GM12878 (cell line): ENCODE results near the gene ANKRD30A.

ENCODE experiments used
- ATF7 ChIP-seq: fragments of 450-650 bp; IDR thresholded peaks from 2 replicates; pipeline ENCODE4 v1.6.1; 2016; ENCODE audit warnings: low read depth, mild to moderate bottlenecking
- CREM ChIP-seq: IDR thresholded peaks from 2 replicates; pipeline ENCODE4 v1.6.1; 2014; ENCODE audit warnings: antibody characterized with exemption, low read depth
- EZH2 ChIP-seq: IDR thresholded peaks from 2 replicates; pipeline ENCODE4 v1.6.1; 2012; ENCODE audit warnings: low read depth, mild to moderate bottlenecking, control low read depth, inconsistent platforms, low read length, borderline replicate concordance; ENCODE audit not compliant: control insufficient read depth
- JUND ChIP-seq: IDR thresholded peaks from 2 replicates; pipeline ENCODE4 v1.6.1; 2012; ENCODE audit warnings: low read depth, mild to moderate bottlenecking, low read length, improper control_type of control experiment, moderate library complexity
- RAD21 ChIP-seq: IDR thresholded peaks from 2 replicates; pipeline ENCODE4 v1.6.1; 2011; ENCODE audit warnings: mild to moderate bottlenecking, low read depth, low read length, moderate library complexity; ENCODE audit not compliant: insufficient read depth
- SREBF2 ChIP-seq: IDR thresholded peaks from 2 replicates; pipeline ENCODE4 v1.6.1; 2012; ENCODE audit warnings: mild to moderate bottlenecking, low read length
- TBL1XR1 ChIP-seq: IDR thresholded peaks from 2 replicates; pipeline ENCODE4 v1.6.1; 2012; ENCODE audit warnings: low read depth, low read length, improper control_type of control experiment
- YBX1 ChIP-seq: fragments of 450-650 bp; IDR thresholded peaks from 2 replicates; pipeline ENCODE4 v1.6.1; 2016; ENCODE audit warnings: antibody characterized with exemption
- TF ChIP-seq, protein P1 (sequence below), 3 experiments: IDR thresholded peaks in 2 of 3; conservative IDR thresholded peaks in 1 of 3; 2 replicates each; pipeline ENCODE4 v1.5.1; 2011; ENCODE audit warnings: low read depth in 3 of 3, low read length in 3 of 3, mild to moderate bottlenecking in 3 of 3, control low read depth in 2 of 3, moderate library complexity in 2 of 3, inconsistent platforms in 1 of 3, mixed read lengths in 1 of 3; ENCODE audit not compliant: control insufficient read depth in 2 of 3, insufficient read depth in 1 of 3; ENCODE audit errors: extremely low read depth in 1 of 3

- no peak for TF ChIP-seq ATF7
- TF ChIP-seq SREBF2, result no peak
- no peak for TF ChIP-seq TBL1XR1
- TF ChIP-seq, protein P1, sequence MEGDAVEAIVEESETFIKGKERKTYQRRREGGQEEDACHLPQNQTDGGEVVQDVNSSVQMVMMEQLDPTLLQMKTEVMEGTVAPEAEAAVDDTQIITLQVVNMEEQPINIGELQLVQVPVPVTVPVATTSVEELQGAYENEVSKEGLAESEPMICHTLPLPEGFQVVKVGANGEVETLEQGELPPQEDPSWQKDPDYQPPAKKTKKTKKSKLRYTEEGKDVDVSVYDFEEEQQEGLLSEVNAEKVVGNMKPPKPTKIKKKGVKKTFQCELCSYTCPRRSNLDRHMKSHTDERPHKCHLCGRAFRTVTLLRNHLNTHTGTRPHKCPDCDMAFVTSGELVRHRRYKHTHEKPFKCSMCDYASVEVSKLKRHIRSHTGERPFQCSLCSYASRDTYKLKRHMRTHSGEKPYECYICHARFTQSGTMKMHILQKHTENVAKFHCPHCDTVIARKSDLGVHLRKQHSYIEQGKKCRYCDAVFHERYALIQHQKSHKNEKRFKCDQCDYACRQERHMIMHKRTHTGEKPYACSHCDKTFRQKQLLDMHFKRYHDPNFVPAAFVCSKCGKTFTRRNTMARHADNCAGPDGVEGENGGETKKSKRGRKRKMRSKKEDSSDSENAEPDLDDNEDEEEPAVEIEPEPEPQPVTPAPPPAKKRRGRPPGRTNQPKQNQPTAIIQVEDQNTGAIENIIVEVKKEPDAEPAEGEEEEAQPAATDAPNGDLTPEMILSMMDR (IDR thresholded peaks at IDR 0.05 in 2 of 3, conservative IDR thresholded peaks at IDR 0.05 in 1 of 3; ENCODE audit: control insufficient read depth in 2 of 3, extremely low read depth in 1 of 3, insufficient read depth in 1 of 3, low read depth in 3 of 3, low read length in 3 of 3), result no peak
- no peak for TF ChIP-seq JUND
- TF ChIP-seq YBX1, result no peak
- no peak for TF ChIP-seq RAD21
- no peak for TF ChIP-seq EZH2
- TF ChIP-seq CREM, result no peak
Measured at GRCh38 chr10:37263304-37263703, 137.9 kb downstream of the ANKRD30A start.
